HepG2 (cell line): ENCODE data around the gene TYROBP. TPM values are rescaled to one million over a fixed set of nuclear protein-coding genes. Genes with fewer than 3 reads are reported as not detected.

Experiments
- CENPBD1 ChIP-seq: sonication (generic); formaldehyde crosslinking; IDR thresholded peaks from 2 replicates; pipeline ENCODE4 v1.8.0; 2022; ENCODE audit warnings: missing genetic modification reagents, low read depth, mild to moderate bottlenecking, borderline replicate concordance
- FOXK1 ChIP-seq: sonication (generic); formaldehyde crosslinking; IDR thresholded peaks from 2 replicates; pipeline ENCODE4 v1.4.0; 2020; ENCODE audit warnings: low read depth, missing genetic modification reagents, borderline replicate concordance
- GMEB1 ChIP-seq: sonication (generic); formaldehyde crosslinking; IDR thresholded peaks from 2 replicates; pipeline ENCODE4 v1.5.1; 2020; ENCODE audit warnings: missing genetic modification reagents, mild to moderate bottlenecking, borderline replicate concordance
- HNRNPUL1 ChIP-seq: fragments of 200-400 bp; formaldehyde crosslinking; IDR thresholded peaks from 2 replicates; pipeline ENCODE4 v1.6.1; 2017; ENCODE audit warnings: low read depth, mild to moderate bottlenecking, low read length, moderate library complexity
- MYPOP ChIP-seq: sonication (generic); formaldehyde crosslinking; IDR thresholded peaks from 2 replicates; pipeline ENCODE4 v1.8.1; 2023; ENCODE audit warnings: mild to moderate bottlenecking, moderate library complexity, missing genetic modification reagents
- ZNF589 ChIP-seq: sonication (generic); formaldehyde crosslinking; conservative IDR thresholded peaks from 2 replicates; pipeline ENCODE4 v1.8.0; 2022; ENCODE audit warnings: mild to moderate bottlenecking, moderate library complexity, missing genetic modification reagents
- polyA plus RNA-seq, 8 experiments: library from polyadenylated mRNA; depleted of rRNA in 3 of 8; stranded (reverse) in 7 of 8; unstranded in 1 of 8; fragments of >200 nt; fragmentation: Illumina TruSeq in 4 of 8; extraction: Trizol in 4 of 8; gene quantifications; 2 replicates each; pipeline versions ENCODE4 v1.2.1 to v1.2.3, GENCODE V29; 2011 to 2016; ENCODE audit warnings: low read depth in 4 of 8, missing spikeins in 1 of 8, mixed read lengths in 1 of 8; ENCODE audit not compliant: insufficient read depth in 1 of 8
- total RNA-seq, 5 experiments: library from RNA; depleted of rRNA; stranded (reverse); fragments of >200 nt; fragmentation: Illumina TruSeq; extraction: Trizol; gene quantifications; 2 replicates each; pipeline ENCODE4 v1.2.3, GENCODE V29; 2016; ENCODE audit warnings: low read depth in 1 of 5

The TYROBP gene
- total and polyA plus RNA-seq, 2 of the 13 experiments (the other 11 are each of a cell fraction or from before 2014, with no cell fraction given), result not detected

- TF ChIP-seq GMEB1, result no peak
- TF ChIP-seq MYPOP, result no peak
- TF ChIP-seq HNRNPUL1, result no peak
- TF ChIP-seq FOXK1, result no peak
- no peak for TF ChIP-seq CENPBD1 (CRISPR knock-in tag)
- TF ChIP-seq ZNF589, result no peak
These were observed 30.5 kb upstream of the TYROBP start (continued) for GRCh38 chr19:35938282-35939224.
